NAMALWA (cell line): ENCODE results near the gene CAND1.

Source experiments
- DNase-seq: peaks from one replicate; pipeline ENCODE4 v3.0.0-alpha.2; 2015; ENCODE audit warnings: low spot score

Gene CAND1

GRCh38 chr12:67268896-67269632, at the start of gene CAND1:
CAND1 (plus strand) TSS chr12:67269358; CDS start chr12:67269718, 360 bp downstream.
- DNase-seq, result peak; percentile 99

- DNase-seq, result no peak
These were observed 49.1 kb upstream of the CAND1 start for GRCh38 chr12:67220065-67220464.

- DNase-seq, result peak; percentile 35
These were observed 46.9 kb upstream of the CAND1 start for GRCh38 chr12:67222302-67222701.

- DNase-seq, result peak; percentile 65
These were observed 45.9 kb upstream of the CAND1 start for GRCh38 chr12:67223225-67223624.

- no peak for DNase-seq
These were observed 31.9 kb upstream of the CAND1 start for GRCh38 chr12:67237231-67237630.

- no peak for DNase-seq
These were observed 30.1 kb upstream of the CAND1 start for GRCh38 chr12:67239061-67239460.

GRCh38 chr12:67241482-67241881, 27.7 kb upstream of the CAND1 start:
- DNase-seq, result no peak

- DNase-seq, result no peak
These were observed 25.9 kb upstream of the CAND1 start for GRCh38 chr12:67243260-67243659.

- DNase-seq, result no peak
These were observed 23.6 kb upstream of the CAND1 start for GRCh38 chr12:67245571-67245970.

- no peak for DNase-seq
These were observed 18.1 kb upstream of the CAND1 start for GRCh38 chr12:67251012-67251411.

GRCh38 chr12:67254372-67255026, 14.7 kb upstream of the CAND1 start:
- DNase-seq, result no peak

- DNase-seq, result no peak
These were observed 12.5 kb upstream of the CAND1 start for GRCh38 chr12:67256649-67257048.

- no peak for DNase-seq
These were observed 5.7 kb upstream of the CAND1 start for GRCh38 chr12:67263471-67263870.

GRCh38 chr12:67268335-67268895, 743 bp upstream of the CAND1 start:
- DNase-seq, result peak; percentile 99

GRCh38 chr12:67269633-67270573, 745 bp downstream of the CAND1 start:
- peak; percentile 64 for DNase-seq

GRCh38 chr12:67270622-67271021, 1.5 kb downstream of the CAND1 start:
- DNase-seq, result no peak

- DNase-seq, result no peak
These were observed 2.8 kb downstream of the CAND1 start for GRCh38 chr12:67271976-67272375.

- peak; percentile 26 for DNase-seq
These were observed 5.0 kb downstream of the CAND1 start for GRCh38 chr12:67274186-67274585.

GRCh38 chr12:67275380-67275913, 6.3 kb downstream of the CAND1 start:
- no peak for DNase-seq

- no peak for DNase-seq
These were observed 7.3 kb downstream of the CAND1 start for GRCh38 chr12:67276421-67276820.

- DNase-seq, result no peak
These were observed 10.5 kb downstream of the CAND1 start for GRCh38 chr12:67279637-67280036.

GRCh38 chr12:67280088-67280487, 10.9 kb downstream of the CAND1 start:
- DNase-seq, result no peak
